Fibroblast of lung (primary cell): ENCODE data around the gene GAK. TPM values are rescaled to one million over a fixed set of nuclear protein-coding genes. Genes with fewer than 3 reads are reported as not detected.

ENCODE experiments used
- DNase-seq, 2 donors: peaks; one replicate each; pipeline versions ENCODE4 v3.0.0 to v3.0.0-alpha.2; 2010; ENCODE audit warnings: low read depth in 2 of 2
- H2AFZ ChIP-seq: 2 replicates; pipeline ENCODE4 v1.5.1; 2012; ENCODE audit warnings: low read length, control low read depth, inconsistent platforms
- H3K27ac ChIP-seq: 2 replicates; pipeline ENCODE4 v1.5.1; 2011; ENCODE audit warnings: low read length, control low read depth; ENCODE audit not compliant: insufficient read depth
- H3K27me3 ChIP-seq: 2 replicates; pipeline ENCODE4 v1.5.1; 2011; ENCODE audit warnings: mild to moderate bottlenecking, low read length; ENCODE audit not compliant: control insufficient read depth, insufficient read depth
- H3K36me3 ChIP-seq: 2 replicates; pipeline ENCODE4 v1.5.1; 2011; ENCODE audit warnings: low read length; ENCODE audit not compliant: control insufficient read depth, insufficient read depth
- H3K4me1 ChIP-seq: 2 replicates; pipeline ENCODE4 v1.5.1; 2011; ENCODE audit warnings: low read length; ENCODE audit not compliant: control insufficient read depth, insufficient read depth; ENCODE audit errors: extremely low read depth
- H3K4me2 ChIP-seq: 2 replicates; pipeline ENCODE4 v1.5.1; 2011; ENCODE audit warnings: low read length, control low read depth; ENCODE audit not compliant: insufficient read depth; ENCODE audit errors: extremely low read depth
- H3K4me3 ChIP-seq, 4 experiments: fragments of 200-600 bp in 1 of 4; sonication (generic) in 1 of 4; replicated peaks in 1 of 4; 2 replicates each; pipeline ENCODE4 v1.5.1; 2011 to 2016; ENCODE audit warnings: low read length in 4 of 4, low read depth in 3 of 4, mild to moderate bottlenecking in 3 of 4, control low read depth in 2 of 4, inconsistent platforms in 1 of 4, mixed read lengths in 1 of 4; ENCODE audit not compliant: insufficient read depth in 1 of 4; ENCODE audit errors: control extremely low read depth in 1 of 4
- H3K79me2 ChIP-seq: 2 replicates; pipeline ENCODE4 v1.5.1; 2012; ENCODE audit warnings: mild to moderate bottlenecking, low read length, inconsistent platforms; ENCODE audit not compliant: control insufficient read depth, insufficient read depth
- H3K9ac ChIP-seq: 2 replicates; pipeline ENCODE4 v1.5.1; 2011; ENCODE audit warnings: mild to moderate bottlenecking, low read length, control low read depth; ENCODE audit not compliant: insufficient read depth
- H3K9me3 ChIP-seq: 2 replicates; pipeline ENCODE4 v1.5.1; 2012; ENCODE audit warnings: low read depth, low read length; ENCODE audit not compliant: control insufficient read depth, insufficient read depth
- H4K20me1 ChIP-seq: 2 replicates; pipeline ENCODE4 v1.5.1; 2011; ENCODE audit warnings: low read length; ENCODE audit not compliant: control insufficient read depth, insufficient read depth; ENCODE audit errors: extremely low read depth
- CTCF ChIP-seq, 2 donors: IDR thresholded peaks in 1 of 2; conservative IDR thresholded peaks in 1 of 2; 1 replicate in 1 of 2; 2 replicates in 1 of 2; pipeline ENCODE4 v1.5.1; 2011 to 2012; ENCODE audit warnings: low read length in 2 of 2, control low read depth in 1 of 2, inconsistent platforms in 1 of 2, low read depth in 1 of 2, mild to moderate bottlenecking in 1 of 2
- EZH2 ChIP-seq: IDR thresholded peaks from 2 replicates; pipeline ENCODE4 v1.5.1; 2012; ENCODE audit warnings: low read length, control low read depth, mild to moderate bottlenecking; ENCODE audit errors: missing control alignments
- polyA plus RNA-seq, 2 donors: library from polyadenylated mRNA; depleted of rRNA in 1 of 2; stranded (reverse) in 1 of 2; unstranded in 1 of 2; fragments of >200 nt; gene quantifications; 2 replicates each; pipeline ENCODE4 v1.2.1, GENCODE V29; 2011 to 2012; ENCODE audit warnings: missing spikeins in 1 of 2
- total RNA-seq: library from RNA; depleted of rRNA; stranded (reverse); fragments of >200 nt; gene quantifications from 2 replicates; pipeline ENCODE4 v1.2.1, GENCODE V29; 2014

Gene GAK
- total and polyA plus RNA-seq, 2 donors (not counting 1 experiment from before 2014, with no cell fraction given), result 10.1 to 48.2 TPM

GRCh38 chr4:814312-814850 lies 117.7 kb downstream of the GAK start:
- Histone ChIP-seq H4K20me1 (no peaks in the 10 kb centered on the region), H2AFZ (no peak overlapping the region), H3K9ac (no peak overlapping the region), H3K4me2 (no peak overlapping the region), H3K9me3 (no peaks in the 10 kb centered on the region), H3K79me2 (no peaks in the 10 kb centered on the region), H3K27ac (no peak overlapping the region), H3K4me1 (no peaks in the 10 kb centered on the region), H3K36me3 (no peaks in the 10 kb centered on the region), H3K4me3 (no peak overlapping the region), H3K27me3 (peaks cover 13% of the 10 kb centered on the region)
- no peak for TF ChIP-seq EZH2
- TF ChIP-seq CTCF (conservative IDR thresholded peaks at IDR 0.05 in 1 of 2, IDR thresholded peaks at IDR 0.05 in 1 of 2; ENCODE audit: low read depth in 1 of 2, low read length in 2 of 2), result no peak
- DNase-seq, result no peak

- no peak for DNase-seq
- Histone ChIP-seq H3K4me2 (no peak overlapping the region), H3K36me3 (no peaks in the 10 kb centered on the region)
Observed at GRCh38 chr4:813900-814299, 118.2 kb downstream of the GAK start.

GRCh38 chr4:808860-809570 lies 123.1 kb downstream of the GAK start:
- Histone ChIP-seq H3K79me2 (no peaks in the 10 kb centered on the region), H2AFZ (no peak overlapping the region), H3K27me3 (peaks cover 3% of the 10 kb centered on the region), H3K4me1 (no peaks in the 10 kb centered on the region), H3K4me2 (no peak overlapping the region), H4K20me1 (no peaks in the 10 kb centered on the region), H3K27ac (no peak overlapping the region), H3K9me3 (no peaks in the 10 kb centered on the region), H3K4me3 (no peak overlapping the region), H3K36me3 (no peaks in the 10 kb centered on the region), H3K9ac (no peak overlapping the region)
- DNase-seq, result no peak
- TF ChIP-seq CTCF (conservative IDR thresholded peaks at IDR 0.05 in 1 of 2, IDR thresholded peaks at IDR 0.05 in 1 of 2; ENCODE audit: low read depth in 1 of 2, low read length in 2 of 2), result no peak
- TF ChIP-seq EZH2, result no peak

More at GRCh38 chr4:813900-814299, 118.2 kb downstream of the GAK start:
- H2AFZ ChIP-seq, result no peak overlapping the region
- no peaks in the 10 kb centered on the region for H3K79me2 ChIP-seq
- H3K4me3 ChIP-seq, result no peak overlapping the region
- H3K4me1 ChIP-seq, result no peaks in the 10 kb centered on the region
- H3K27ac ChIP-seq, result no peak overlapping the region
- no peak for TF ChIP-seq CTCF (conservative IDR thresholded peaks at IDR 0.05 in 1 of 2, IDR thresholded peaks at IDR 0.05 in 1 of 2; ENCODE audit: low read depth in 1 of 2, low read length in 2 of 2)
- no peak for TF ChIP-seq EZH2
- H3K9ac ChIP-seq, result no peak overlapping the region
- H3K27me3 ChIP-seq, result peaks cover 11% of the 10 kb centered on the region
- no peaks in the 10 kb centered on the region for H4K20me1 ChIP-seq
- H3K9me3 ChIP-seq, result no peaks in the 10 kb centered on the region
